Effector CD4-positive, alpha-beta T cell (primary cell): ENCODE results near the gene NPIPA2. TPM values are rescaled to one million over a fixed set of nuclear protein-coding genes. Genes with fewer than 3 reads are reported as not detected.
"Not testable (repeated sequence)": the region's sequence is repeated elsewhere in the genome, so short reads cannot be mapped to it uniquely, and the experiment has no call there.

Experiments
- DNase-seq: peaks from one replicate; pipeline ENCODE4 v3.0.0-alpha.2; 2020
- total RNA-seq: gene quantifications from one replicate; lab custom pipeline; 2026; lab: John Stamatoyannopoulos, UW

The NPIPA2 gene
- total RNA-seq = not detected

DNA sequence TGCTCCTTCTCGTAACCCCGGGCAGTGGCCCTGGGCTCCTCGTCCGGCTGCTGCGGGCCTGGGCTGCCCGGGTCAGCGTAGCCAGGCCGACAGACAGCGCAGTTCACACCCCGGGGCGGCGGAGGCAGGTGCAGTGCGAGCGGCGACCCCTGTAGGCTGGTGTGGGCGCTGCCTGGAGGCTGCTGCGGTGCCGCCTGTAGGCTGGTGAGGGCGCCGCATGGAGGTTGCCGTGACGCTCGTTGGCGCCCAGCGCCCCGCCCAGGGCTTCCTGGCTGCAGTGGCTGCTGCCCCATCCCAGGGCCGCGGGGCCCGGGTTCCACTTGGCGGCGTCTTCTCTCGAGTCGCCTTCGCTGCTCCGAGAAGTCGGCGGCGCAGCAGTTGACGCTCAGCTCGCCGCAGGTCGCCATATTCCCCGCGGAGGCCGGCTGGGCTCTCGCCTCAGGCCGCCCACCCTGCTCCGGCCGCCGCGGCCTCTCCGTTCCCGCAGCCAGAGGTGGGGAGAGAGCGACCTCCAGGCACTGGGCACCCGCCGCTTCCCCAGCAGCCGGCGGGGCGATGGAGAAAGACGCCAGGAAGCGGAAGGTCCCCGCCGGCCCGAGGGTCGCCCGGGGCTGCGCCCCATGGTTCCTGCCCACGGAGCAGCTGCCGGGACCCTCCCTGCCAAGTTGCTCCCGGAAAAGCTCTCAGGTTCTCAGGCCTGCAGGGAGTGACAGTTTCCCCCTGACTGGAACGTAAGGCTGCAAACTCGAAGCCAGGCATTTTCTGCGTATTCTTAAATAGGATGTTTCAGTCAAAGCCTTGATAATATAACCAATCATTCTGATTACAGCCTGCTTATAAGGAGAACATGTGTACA lies at the start of gene NPIPA2:
Gene NPIPA2, plus strand, starts transcription at position 261 of the 856 bp plus-strand sequence. CDS start 5,533 bp downstream, outside the sequence.
- not testable (repeated sequence) for DNase-seq

DNA sequence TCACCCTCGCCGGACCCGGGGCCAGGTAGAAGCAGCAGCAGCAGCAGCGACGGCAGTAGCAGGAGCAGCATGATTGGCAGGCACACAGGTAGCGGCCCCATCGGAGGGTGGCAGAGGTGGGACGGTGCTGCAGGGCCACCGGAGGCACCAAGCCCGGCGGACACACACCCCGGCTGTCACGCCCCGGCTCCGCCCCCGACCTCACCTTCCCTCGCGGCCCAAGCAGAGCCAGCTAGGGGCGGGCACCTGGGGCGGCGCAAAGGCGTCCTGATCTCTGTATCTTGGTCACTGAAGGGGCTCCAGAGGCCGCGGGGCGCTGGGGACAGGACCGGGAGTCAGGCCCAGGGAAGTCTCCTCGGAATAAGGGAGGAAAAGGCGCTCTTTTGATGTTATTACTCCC lies 48.2 kb upstream of the NPIPA2 start, which contains the start of gene PLA2G10:
Gene PLA2G10, minus strand, starts transcription at position 180 of the 400 bp plus-strand sequence. Its CDS starts 79 bp downstream, at position 101.
- not testable (repeated sequence) for DNase-seq

DNA sequence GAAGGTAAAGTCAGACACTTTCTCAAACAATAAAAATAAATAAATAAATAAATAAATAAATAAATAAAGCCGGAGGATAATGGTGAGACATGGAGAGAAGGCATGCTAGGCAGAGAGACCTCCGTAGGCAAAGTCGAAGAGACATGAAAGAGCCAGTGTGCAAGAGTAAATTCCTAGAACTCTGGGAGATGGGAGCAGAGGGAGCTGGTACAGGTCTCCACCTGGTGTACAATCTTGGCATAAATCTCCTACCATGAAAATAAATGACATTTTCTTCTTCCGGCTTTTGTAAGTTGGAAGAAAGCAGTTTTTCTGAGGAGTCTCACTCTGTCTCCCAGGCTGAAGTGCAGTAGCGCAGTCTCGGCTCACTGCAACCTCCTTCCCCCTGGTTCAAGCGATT lies 40.5 kb upstream of the NPIPA2 start:
- DNase-seq = not testable (repeated sequence)

DNA sequence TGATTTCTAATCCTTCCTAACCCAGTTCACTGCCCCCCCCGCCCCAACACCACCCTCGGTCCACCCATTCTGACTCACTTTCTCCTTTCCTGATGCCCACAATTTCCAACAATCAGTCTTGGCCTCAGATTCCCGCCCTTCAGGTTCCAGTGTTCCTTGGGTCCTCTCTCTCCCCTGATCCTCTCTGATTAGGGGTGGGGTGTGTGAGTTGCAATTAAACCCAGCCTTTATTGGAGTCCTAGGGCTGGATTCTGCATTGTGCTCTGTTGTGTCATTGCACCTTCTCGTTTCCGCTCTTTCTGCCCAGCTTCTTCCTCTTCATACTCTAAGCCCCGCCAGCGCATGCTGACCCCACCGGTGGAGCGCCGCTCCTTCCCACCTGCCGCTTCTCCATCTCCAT lies 39.7 kb upstream of the NPIPA2 start:
- not testable (repeated sequence) for DNase-seq

DNA sequence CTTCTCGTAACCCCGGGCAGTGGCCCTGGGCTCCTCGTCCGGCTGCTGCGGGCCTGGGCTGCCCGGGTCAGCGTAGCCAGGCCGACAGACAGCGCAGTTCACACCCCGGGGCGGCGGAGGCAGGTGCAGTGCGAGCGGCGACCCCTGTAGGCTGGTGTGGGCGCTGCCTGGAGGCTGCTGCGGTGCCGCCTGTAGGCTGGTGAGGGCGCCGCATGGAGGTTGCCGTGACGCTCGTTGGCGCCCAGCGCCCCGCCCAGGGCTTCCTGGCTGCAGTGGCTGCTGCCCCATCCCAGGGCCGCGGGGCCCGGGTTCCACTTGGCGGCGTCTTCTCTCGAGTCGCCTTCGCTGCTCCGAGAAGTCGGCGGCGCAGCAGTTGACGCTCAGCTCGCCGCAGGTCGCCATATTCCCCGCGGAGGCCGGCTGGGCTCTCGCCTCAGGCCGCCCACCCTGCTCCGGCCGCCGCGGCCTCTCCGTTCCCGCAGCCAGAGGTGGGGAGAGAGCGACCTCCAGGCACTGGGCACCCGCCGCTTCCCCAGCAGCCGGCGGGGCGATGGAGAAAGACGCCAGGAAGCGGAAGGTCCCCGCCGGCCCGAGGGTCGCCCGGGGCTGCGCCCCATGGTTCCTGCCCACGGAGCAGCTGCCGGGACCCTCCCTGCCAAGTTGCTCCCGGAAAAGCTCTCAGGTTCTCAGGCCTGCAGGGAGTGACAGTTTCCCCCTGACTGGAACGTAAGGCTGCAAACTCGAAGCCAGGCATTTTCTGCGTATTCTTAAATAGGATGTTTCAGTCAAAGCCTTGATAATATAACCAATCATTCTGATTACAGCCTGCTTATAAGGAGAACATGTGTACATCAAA lies 38.9 kb upstream of the NPIPA2 start, which contains the start of gene NPIPA3:
Gene NPIPA3, plus strand, starts transcription at position 256 of the 856 bp plus-strand sequence. CDS start 5,533 bp downstream, outside the sequence.
- not testable (repeated sequence) for DNase-seq

DNA sequence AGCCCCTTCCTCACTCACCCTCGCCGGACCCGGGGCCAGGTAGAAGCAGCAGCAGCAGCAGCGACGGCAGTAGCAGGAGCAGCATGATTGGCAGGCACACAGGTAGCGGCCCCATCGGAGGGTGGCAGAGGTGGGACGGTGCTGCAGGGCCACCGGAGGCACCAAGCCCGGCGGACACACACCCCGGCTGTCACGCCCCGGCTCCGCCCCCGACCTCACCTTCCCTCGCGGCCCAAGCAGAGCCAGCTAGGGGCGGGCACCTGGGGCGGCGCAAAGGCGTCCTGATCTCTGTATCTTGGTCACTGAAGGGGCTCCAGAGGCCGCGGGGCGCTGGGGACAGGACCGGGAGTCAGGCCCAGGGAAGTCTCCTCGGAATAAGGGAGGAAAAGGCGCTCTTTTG lies 9.1 kb upstream of the NPIPA2 start:
- DNase-seq = not testable (repeated sequence)

DNA sequence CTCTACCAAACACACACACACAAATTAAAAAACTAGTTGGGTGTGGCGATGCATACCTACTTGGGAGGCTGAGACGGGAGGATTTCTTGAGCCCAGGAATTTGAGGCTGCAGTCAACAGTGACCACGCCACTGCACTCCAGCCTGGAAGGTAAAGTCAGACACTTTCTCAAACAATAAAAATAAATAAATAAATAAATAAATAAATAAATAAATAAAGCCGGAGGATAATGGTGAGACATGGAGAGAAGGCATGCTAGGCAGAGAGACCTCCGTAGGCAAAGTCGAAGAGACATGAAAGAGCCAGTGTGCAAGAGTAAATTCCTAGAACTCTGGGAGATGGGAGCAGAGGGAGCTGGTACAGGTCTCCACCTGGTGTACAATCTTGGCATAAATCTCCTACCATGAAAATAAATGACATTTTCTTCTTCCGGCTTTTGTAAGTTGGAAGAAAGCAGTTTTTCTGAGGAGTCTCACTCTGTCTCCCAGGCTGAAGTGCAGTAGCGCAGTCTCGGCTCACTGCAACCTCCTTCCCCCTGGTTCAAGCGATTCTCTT lies 1.4 kb upstream of the NPIPA2 start:
- not testable (repeated sequence) for DNase-seq

DNA sequence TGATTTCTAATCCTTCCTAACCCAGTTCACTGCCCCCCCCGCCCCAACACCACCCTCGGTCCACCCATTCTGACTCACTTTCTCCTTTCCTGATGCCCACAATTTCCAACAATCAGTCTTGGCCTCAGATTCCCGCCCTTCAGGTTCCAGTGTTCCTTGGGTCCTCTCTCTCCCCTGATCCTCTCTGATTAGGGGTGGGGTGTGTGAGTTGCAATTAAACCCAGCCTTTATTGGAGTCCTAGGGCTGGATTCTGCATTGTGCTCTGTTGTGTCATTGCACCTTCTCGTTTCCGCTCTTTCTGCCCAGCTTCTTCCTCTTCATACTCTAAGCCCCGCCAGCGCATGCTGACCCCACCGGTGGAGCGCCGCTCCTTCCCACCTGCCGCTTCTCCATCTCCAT lies 539 bp upstream of the NPIPA2 start:
- DNase-seq = not testable (repeated sequence)

DNA sequence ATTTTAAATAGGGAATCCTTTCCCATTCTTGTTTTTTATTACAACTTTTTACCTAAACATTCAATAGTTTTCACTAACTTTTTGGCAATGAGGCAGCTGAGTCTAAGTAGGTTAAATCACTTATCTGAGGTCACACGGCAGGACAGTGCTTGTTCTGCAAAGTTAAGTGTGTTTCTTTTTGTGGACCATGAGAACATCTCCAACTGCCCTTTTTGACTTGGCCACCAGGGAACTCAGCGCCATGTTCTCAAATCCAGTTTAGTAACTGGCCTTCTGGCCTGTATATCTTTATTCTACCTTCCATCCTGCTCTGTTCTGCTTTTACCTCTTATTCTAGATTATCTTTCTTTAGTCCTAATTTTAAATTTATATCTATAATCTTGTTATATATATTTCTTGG lies 31.3 kb downstream of the NPIPA2 start:
- not testable (repeated sequence) for DNase-seq

DNA sequence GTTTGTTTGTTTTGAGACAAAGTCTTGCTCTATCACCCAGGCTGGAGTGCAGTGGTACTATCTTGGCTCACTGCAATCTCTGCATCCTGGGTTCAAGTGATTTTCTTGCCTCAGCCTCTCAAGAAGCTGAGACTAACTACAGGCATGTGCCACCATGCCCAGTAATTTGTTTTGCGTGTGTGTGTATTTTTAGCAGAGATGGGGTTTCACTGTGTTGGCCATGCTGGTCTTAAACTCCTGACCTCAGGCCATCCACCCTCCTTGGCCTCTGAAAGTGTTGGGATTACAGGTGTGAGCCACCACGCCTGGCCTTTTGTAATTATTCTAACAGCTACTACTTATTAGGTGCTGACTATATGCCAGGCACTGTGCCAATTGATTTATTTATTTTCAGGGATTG lies 33.3 kb downstream of the NPIPA2 start:
- DNase-seq = not testable (repeated sequence)

DNA sequence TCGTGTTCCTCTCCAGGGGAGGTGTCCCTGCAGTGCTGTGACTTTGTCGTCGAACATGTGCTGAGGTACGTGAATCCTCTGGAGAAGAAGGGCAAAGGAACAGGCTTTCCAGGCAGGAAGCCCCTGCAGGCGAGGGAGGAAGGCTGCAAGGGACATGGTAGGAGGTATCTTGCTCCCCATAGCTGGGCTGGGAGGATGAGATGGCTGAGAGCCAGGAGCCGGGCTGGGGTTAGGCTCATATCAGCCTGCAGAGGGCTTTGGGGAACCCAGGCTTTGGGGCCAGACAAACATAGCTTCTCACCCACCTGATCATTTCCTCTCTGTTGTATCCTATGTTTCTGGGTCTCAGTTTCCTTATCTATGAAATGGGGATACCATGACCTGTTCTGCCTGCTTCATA lies 34.4 kb downstream of the NPIPA2 start:
- not testable (repeated sequence) for DNase-seq

DNA sequence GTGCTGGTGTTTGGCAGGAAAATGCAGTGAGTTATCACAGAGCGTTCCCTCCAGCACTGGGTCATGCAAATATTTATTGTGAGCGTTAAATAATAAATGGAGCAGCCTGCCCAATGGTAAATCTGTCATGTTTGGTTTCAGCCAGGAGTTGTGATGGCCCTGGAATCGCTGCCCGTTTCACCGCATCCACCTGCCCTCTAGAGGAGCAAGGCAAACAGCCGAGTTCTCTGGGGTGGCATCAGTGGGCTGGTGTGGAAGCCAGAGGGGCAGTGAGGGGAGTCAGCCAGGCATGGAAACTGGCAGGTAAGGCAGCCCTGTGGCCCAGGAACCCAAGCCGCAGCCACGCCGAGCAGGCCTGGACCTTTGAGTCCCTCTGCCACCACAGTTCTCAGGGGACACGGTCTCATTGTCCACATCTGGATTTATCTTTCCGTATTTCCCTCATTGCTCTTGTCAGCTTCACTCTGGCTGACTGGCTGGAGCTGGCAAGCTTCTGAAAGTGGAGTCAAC lies 37.1 kb downstream of the NPIPA2 start:
- not testable (repeated sequence) for DNase-seq

DNA sequence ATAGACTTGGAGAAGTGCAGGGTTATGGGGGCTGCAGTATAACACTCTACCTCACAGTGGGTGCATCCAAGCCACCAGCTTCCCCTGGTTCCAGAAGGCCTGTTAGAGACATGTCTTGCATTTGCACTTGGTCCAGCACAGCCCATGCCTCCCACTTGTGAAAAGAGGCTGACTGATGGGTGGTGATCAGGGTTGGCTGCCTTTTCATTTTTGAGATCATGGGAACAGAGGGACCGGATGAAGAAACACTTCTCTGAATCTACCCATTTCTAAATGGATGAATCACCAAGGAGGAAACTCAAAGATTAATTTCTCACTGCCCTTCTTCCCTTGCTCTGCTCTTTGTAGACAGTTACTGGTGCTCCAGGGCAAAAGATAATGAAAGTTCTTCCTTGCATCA lies 43.8 kb downstream of the NPIPA2 start:
- not testable (repeated sequence) for DNase-seq

DNA sequence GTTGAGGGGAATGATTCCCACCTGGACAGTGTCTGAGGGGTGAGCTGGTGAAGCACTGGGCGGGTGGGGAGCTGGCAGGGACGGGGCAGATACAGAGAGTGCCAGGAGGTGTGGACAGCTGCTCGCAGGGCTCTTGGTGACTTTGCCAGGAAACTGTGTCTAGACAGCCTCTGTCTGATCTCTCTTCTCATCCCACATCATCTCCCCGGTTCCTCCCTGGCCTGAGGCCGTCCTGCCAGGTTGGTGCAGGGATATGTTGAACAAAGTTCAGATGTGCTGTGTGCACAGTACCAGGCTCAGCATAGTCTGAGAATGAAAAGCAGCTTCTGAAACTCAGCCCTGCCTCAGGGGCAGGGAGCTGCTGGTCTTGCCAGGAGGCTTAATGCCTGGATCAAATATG lies 47.2 kb downstream of the NPIPA2 start:
- DNase-seq = not testable (repeated sequence)

DNA sequence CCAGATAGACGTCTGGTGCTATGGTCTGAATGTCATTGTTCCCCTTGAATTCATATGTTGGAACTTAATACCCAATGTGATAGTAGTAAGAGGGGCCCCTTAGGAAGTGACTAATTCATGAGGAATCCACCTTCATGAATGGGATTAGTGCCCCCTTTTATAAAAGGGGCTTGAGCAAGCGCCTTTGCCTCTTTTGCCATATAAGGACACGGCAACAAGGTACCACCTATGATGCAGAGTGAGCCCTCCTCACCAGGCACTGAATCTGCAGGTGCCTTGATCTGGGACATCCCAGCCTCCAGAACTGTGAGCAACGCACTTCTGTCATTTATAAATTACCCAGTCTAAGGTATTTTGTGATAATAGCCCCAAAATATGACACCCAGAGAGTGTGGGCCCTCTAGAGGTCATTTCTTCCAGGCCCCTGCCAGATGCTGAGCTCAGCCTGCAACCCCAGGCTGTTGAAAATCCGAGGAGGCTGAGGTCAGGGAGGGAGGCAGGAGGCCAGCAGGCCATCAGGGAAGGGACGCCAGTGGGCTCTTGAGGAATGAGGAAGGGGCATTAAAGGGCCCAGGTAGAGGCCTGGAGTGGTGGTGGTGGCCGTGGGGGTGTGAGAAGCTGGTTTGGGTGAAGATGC lies 48.1 kb downstream of the NPIPA2 start:
- DNase-seq = not testable (repeated sequence)

DNA sequence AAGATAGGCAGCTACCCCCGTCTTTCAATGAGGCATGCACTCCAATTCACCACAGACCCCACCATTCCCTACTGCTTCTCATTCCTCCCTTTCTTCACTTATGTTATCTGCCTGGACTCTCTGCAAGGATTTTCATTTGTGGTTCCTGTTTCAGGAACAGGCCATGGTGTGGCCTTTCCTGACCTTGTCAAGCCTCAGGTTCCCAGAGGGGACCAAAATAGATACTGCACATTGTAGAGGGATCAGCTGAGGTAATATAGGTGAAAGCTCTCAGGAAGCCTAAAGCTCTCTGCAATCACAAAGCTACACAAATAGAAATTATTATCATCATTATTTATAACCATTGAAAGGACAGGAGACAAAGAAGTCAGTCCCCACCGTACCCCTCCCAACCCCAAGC lies 50.6 kb downstream of the NPIPA2 start:
- not testable (repeated sequence) for DNase-seq

DNA sequence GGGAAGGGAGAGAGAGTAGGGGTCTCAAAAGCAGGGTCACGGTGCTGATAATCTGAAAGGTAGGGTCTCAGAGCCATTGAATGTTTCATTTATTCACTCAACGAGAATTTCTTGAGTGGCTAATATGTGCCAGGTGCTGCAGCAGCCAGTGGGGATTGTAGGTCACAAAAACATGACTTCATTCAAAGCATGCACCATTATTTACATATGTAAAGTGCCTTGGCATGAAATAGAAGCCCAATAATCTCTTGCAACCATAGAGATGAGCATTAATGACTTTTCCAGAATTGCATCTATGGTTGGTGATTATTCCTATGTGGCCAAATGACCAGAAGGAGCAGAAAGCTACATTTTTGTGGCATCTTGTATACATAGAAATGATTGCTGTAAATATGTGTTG lies 55.2 kb downstream of the NPIPA2 start:
- not testable (repeated sequence) for DNase-seq

DNA sequence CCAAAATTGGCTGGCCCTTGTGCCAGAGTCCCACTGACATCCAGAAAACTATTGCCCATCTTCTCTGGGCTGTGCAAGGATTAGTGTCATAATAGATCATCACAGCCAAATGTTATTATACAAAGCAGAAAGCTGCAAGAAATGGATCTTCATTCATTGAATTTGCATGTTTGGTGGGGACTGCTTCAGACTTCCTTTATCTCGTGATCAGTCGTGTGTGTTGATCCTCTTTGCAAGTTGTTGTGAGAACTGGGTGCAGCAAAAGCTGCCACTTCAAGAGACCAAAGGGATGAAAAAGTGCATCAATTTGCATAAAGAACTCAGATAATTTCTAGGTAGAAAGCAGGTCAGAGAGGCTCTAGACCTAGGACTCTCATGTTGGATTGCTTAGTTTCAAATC lies 61.2 kb downstream of the NPIPA2 start:
- not testable (repeated sequence) for DNase-seq

DNA sequence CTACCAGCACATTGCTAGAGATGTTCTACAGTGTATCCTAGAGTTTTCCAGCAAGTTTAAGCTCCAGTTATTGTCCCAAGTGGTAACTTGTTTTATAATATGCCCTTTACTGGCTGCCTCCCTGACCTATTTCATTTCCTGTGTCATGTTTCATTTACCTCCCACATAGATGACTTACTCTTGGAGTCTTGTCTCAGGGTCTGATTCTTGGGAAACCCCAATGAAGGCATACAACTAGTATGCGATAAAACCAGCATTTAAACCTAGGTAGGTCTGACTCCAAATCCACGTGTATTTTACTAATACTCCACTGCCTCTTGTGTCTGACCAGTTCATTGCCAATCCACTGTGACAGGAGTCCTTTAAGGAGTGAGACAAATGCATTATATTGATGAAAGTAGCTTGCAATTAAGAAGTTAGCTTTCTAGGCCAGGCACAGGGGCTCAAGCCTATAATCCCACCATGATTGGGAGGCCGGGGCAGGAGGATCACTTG lies 64.9 kb downstream of the NPIPA2 start:
- not testable (repeated sequence) for DNase-seq

DNA sequence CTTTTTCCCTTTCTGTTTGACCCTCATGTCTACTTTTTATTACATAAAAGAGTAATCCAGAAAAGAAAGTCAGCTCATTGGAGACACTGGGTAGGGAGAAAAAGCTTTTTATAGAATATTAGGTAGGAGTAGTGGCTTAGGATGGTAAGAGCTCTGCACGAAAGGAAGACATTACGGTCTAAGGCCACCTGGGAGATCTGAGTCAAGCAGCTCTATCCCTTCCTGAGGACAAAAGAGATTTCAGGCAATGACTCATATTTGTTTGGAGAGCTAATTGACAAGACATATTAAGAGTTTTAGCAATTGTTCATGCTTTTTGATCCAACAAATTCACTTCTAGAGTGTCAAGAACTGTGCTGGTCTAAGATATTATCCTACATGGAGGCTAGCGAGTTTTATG lies 71.6 kb downstream of the NPIPA2 start:
- DNase-seq = not testable (repeated sequence)
